ENCODE measurements around the gene P3H2. TPM values are rescaled to one million over a fixed set of nuclear protein-coding genes. Genes with fewer than 3 reads are reported as not detected.

P3H2 gene
- total RNA-seq, 1 donor from 2014 or later = 61.9 TPM

- ATAC-seq = no peak
- no peaks in the 10 kb centered on the region for H3K9me3 ChIP-seq
- TF ChIP-seq CTCF (IDR thresholded peaks at IDR 0.05) = no peak
- no peaks in the 10 kb centered on the region for H3K36me3 ChIP-seq
- H3K4me1 ChIP-seq = peaks cover 3% of the 10 kb centered on the region
- H3K27me3 ChIP-seq (ENCODE audit: low read depth) = no peaks in the 10 kb centered on the region
- intact Hi-C loops (cut with DNase I) = no loop called here
- no peak overlapping the region for H3K27ac ChIP-seq
- no peak overlapping the region for H3K4me3 ChIP-seq
- DNase-seq = no peak
Observed at GRCh38 chr3:190127797-190128196, 7.1 kb upstream of the P3H2 start.

GRCh38 chr3:190127195-190127594, 6.5 kb upstream of the P3H2 start:
- no peak for ATAC-seq
- no peak overlapping the region for H3K27ac ChIP-seq

DNA sequence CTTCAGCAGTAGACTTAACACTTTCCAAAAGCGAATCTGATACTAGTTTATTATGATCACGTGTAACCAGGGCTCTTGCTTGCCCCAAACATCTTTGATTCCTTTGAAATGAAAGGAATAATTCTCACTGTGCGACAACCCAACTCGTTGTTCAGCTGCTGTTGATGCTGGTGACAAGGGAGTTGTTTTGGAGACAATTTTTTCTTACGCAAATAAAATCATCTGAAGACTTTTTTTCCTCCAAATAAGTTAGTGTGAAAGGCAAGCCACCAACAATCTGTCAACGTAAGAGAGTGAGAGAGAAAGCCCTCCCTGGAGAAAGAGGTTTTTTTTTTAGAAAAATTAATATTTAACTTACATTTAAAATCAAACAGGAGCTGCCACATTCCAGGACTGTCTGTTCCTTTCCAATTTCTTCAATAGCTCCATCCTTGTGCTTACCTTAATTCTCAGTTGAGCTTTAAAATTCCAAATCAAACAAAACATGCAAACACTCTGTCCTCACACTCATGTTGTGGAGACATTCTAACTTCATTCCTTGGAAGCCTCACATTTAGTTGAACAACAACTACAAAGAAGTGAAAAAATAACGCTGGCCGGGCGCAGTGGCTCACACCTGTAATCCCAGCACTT, 4.9 kb upstream of the P3H2 start:
- intact Hi-C loops (cut with DNase I) = no loop called here
- ATAC-seq (peak in 1 of 2 donors; percentile 51), DNase-seq (no peak)
- no peak overlapping the region for H3K4me3 ChIP-seq
- H3K36me3 ChIP-seq = no peaks in the 10 kb centered on the region
- peaks cover 11% of the 10 kb centered on the region for H3K27me3 ChIP-seq (ENCODE audit: low read depth)
- no peaks in the 10 kb centered on the region for H3K9me3 ChIP-seq
- TF ChIP-seq CTCF (IDR thresholded peaks at IDR 0.05) = no peak
- peak overlapping the region; percentile 31 for H3K27ac ChIP-seq
- peaks cover 12% of the 10 kb centered on the region for H3K4me1 ChIP-seq

More at GRCh38 chr3:190127195-190127594, 6.5 kb upstream of the P3H2 start:
- Histone ChIP-seq H3K27me3 (ENCODE audit: low read depth) (no peaks in the 10 kb centered on the region), H3K4me1 (peaks cover 3% of the 10 kb centered on the region), H3K4me3 (no peak overlapping the region), H3K36me3 (no peaks in the 10 kb centered on the region), H3K9me3 (no peaks in the 10 kb centered on the region)
- TF ChIP-seq CTCF (IDR thresholded peaks at IDR 0.05) = no peak
- DNase-seq = no peak
- intact Hi-C loops (cut with DNase I) = no loop called here

GRCh38 chr3:190124067-190124466, 3.4 kb upstream of the P3H2 start:
- intact Hi-C loops (cut with DNase I) = no loop called here
- H3K4me1 ChIP-seq = peaks cover 19% of the 10 kb centered on the region
- no peak overlapping the region for H3K27ac ChIP-seq
- DNase-seq (no peak), ATAC-seq (no peak)
- no peaks in the 10 kb centered on the region for H3K36me3 ChIP-seq
- no peak overlapping the region for H3K4me3 ChIP-seq
- no peaks in the 10 kb centered on the region for H3K9me3 ChIP-seq
- peaks cover 11% of the 10 kb centered on the region for H3K27me3 ChIP-seq (ENCODE audit: low read depth)
- TF ChIP-seq CTCF (IDR thresholded peaks at IDR 0.05) = no peak

- TF ChIP-seq CTCF (IDR thresholded peaks at IDR 0.05) = no peak
- intact Hi-C loops (cut with DNase I) = no loop called here
- Histone ChIP-seq H3K4me1 (peaks cover 19% of the 10 kb centered on the region), H3K27ac (no peak overlapping the region), H3K4me3 (no peak overlapping the region), H3K27me3 (ENCODE audit: low read depth) (peaks cover 15% of the 10 kb centered on the region), H3K36me3 (no peaks in the 10 kb centered on the region), H3K9me3 (no peaks in the 10 kb centered on the region)
- no peak for DNase-seq
- no peak for ATAC-seq
Observed at GRCh38 chr3:190122198-190122771, 1.6 kb upstream of the P3H2 start.

Measured in lower lobe of right lung (tissue), 2 donors.